ENCODE data around the gene FAM168A.
"Not testable (repeated sequence)": the region's sequence is repeated elsewhere in the genome, so short reads cannot be mapped to it uniquely, and the experiment has no call there.

FAM168A gene

DNA sequence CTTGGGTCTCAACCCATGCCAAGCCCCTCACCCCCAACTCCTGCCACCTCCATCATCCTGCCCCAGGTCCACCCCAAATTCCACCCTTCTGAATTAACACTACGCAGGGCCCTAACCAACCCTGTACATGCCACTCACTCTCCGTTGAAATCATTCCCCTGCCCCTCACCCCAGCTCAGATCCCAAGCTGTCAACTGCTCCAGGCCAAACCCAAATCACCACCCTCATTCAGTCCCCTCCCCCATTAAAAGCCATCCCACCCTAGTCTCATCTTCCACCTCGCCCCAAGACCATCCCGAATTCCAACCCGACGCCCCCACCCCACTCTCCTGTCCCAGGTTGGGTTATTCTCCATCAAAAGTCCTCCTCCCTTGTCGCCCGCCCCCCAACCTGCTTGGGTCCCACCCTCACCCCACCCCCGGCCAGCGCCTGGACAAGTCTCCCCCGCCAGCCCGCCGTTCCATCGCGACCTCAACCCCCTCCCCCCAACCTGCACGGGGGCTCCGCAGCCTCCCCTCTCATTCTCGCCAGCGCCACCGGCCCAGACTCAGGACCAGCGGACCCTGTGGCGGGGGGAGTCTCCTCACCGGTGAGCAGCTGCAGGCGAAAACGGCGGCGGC is 466 bp downstream of the FAM168A start:
- in situ Hi-C loops (cut with MboI; ENCODE audit: low sequenced_read_pairs), result no loop called here

DNA sequence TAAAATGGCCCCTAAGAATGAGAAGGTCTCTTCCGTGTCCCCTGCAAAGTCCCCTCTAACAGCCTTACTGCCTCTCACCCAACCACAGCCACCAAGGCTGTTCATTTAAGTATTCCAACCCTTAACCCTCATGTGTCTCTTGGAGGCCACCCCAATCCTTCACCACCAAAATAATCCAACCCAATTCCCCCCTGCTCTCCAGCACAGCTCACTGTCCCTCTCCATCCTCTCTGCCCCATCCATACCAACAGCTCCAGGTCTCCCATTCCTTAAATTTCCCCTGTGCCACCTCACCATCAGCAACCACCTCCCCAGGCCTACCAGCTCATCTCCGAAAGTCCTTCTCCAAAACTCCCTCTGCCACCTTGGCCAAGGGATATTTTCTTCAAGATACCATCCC is 1.4 kb downstream of the FAM168A start:
- in situ Hi-C loops (cut with MboI; ENCODE audit: low sequenced_read_pairs), result no loop called here

DNA sequence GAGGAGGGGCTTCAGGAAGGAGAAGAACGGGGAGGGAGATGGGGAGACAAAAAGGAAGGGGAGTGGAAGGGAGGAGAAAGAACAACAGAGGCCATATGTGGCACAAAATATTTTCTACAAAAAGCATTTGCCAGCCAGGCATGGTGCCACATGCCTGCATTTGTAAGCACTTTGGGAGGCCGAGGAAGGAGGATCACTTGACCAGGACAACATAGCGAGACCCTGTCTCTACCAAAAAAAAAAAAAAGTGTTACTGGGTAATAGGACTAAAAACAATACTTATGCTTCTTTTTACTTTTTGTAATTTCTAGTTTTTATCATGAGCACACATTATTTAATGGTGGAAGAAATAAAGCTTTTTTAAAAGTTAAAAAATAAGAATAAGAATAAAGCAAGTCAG is 5.3 kb downstream of the FAM168A start:
- in situ Hi-C loops (cut with MboI; ENCODE audit: low sequenced_read_pairs), result no loop called here

DNA sequence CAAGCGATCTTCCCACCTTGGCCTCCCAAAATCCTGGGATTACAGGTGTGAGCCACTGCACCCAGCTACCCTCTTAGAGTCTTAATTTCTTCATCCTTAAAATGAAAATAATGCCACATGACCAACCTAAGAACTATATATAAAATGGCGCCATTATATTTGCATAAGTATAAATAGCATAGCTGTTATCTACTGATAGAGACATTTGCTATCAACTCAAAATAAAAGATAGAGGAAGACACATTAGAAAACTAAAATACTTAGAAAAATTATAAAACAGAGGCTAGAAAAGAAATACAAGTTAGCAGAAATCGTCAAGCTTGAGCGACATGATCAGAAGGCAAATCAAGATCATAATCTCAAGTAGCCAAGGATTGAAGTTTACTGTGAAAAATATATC is 6.2 kb downstream of the FAM168A start:
- in situ Hi-C loops (cut with MboI; ENCODE audit: low sequenced_read_pairs), result no loop called here

DNA sequence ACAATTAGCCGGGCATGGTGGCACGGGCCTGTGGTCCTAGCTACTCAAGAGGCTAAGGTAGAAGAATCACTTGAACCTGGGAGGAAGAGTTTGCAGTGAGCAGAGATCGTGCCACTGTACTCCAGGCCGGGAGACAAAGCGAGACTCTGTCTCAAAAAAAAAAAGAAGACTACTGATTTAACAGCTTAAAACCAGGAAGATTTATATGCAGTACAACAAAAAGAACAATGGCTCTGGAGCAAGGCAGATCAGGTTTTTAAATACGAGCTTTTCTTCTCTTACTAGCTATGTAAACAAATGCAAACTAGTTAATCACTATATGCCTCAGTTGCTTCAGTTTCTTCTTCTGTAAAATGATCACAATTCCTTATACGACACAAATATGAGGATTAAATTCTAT is 6.9 kb downstream of the FAM168A start:
- in situ Hi-C loops (cut with MboI; ENCODE audit: low sequenced_read_pairs), result no loop called here

- in situ Hi-C loops (cut with MboI; ENCODE audit: low sequenced_read_pairs), result no loop called here
These were observed 11.1 kb downstream of the FAM168A start for GRCh38 chr11:73586791-73587190.

- in situ Hi-C loops (cut with MboI; ENCODE audit: low sequenced_read_pairs), result no loop called here
These were observed 11.9 kb downstream of the FAM168A start for GRCh38 chr11:73585834-73586575.

GRCh38 chr11:73584831-73585230 is 13.1 kb downstream of the FAM168A start:
- in situ Hi-C loops (cut with MboI; ENCODE audit: low sequenced_read_pairs), result no loop called here

- in situ Hi-C loops (cut with MboI; ENCODE audit: low sequenced_read_pairs), result no loop called here
These were observed 15.3 kb downstream of the FAM168A start for GRCh38 chr11:73582653-73583052.

DNA sequence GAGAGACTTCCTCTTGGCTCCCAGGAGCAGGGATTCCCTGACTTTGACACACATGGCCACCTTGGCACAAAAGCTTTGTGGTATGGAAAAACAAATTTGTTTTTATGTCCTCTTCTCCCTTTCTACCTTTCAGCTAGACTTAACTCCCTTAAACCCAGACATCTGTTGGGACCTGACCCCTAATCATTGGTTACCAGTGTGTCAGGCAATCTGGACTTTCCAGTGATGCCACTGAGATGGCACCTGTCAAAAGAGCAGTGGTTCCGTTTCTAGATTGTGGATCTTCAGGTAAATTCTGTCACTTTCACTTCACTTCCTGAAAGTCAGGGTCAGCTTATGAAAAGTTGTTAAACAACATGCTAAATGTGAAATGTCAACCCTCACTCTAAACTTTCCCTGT is 17.2 kb downstream of the FAM168A start:
- in situ Hi-C loops (cut with MboI; ENCODE audit: low sequenced_read_pairs), result not testable (repeated sequence)

DNA sequence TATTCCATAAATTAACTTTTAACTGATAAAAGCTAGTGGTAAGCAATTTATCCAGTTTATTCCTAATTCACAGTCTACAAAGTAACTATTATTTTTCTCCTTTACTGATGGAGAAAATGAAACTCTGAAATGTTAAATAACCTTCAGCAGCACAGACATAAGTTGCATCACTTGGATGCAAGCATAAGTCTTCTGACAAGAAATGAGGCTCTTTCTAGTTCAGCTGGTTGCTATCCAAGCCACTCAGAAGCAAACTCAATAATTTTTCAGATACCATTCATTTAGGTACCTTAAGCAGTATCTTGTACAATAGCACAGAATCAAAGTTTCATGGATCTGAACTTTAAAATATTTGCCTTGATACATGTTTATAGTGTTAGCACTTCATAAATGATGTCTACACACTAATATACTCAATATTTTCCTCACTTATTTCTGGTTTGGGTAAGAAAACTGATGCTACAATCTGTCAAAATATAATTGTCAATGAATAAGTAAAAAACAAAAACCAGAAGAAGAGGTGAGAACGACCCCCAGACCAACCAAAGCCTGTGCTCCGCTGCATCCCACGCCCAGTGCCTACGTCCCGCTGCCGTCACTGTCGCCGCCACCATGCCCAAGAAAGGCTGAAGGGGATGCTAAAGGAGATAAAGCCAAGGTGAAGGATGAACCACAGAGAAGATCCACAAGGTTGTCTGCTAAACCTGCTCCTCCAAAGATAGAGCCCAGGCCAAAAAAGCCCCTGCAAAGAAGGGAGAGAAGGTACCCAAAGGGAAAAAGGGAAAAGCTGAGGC is 18.1 kb downstream of the FAM168A start:
- in situ Hi-C loops (cut with MboI; ENCODE audit: low sequenced_read_pairs), result no loop called here

GRCh38 chr11:73578592-73579185 is 19.2 kb downstream of the FAM168A start:
- in situ Hi-C loops (cut with MboI; ENCODE audit: low sequenced_read_pairs), result no loop called here

DNA sequence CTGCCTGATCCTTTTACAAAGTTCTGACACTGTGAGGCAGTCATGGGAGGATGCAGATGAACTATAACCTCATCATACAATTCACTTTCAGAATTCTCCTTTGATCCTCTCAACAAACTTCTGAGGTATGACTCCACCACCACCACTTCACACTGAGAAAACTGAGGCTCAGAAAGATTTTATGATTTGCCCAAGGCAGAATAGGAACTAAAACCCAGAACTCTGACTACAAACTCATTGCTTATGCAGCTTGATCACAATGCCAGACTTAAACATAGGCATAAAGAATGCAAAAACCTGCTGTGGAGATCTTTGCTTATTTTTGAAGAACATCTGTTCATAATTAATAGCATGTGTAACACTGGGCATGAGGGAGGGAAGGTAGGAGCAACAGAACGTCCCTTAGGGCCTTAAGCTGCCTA is 20.4 kb downstream of the FAM168A start:
- in situ Hi-C loops (cut with MboI; ENCODE audit: low sequenced_read_pairs), result no loop called here

DNA sequence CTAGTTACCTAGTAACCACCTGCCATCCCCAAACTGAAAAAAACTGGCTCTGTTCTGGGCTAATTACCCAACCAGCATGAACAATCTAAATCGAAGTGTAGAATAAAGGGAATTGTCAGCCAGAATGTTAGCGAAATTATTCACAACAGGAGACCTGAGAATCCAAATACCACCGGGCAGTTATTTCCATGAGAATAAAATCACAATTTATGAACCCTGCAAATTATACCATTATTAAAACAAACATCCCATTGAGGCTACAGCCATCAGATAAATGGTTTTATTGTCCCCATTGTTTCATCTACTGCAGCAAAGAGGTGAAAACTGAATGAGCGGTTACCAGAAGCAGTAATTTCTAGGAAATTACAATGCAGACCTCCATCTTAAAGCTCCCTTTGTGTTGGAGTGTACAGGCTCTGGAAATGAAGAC is 21.7 kb downstream of the FAM168A start:
- in situ Hi-C loops (cut with MboI; ENCODE audit: low sequenced_read_pairs), result no loop called here

GRCh38 chr11:73571982-73572381 is 25.9 kb downstream of the FAM168A start:
- in situ Hi-C loops (cut with MboI; ENCODE audit: low sequenced_read_pairs), result not testable (repeated sequence)

DNA sequence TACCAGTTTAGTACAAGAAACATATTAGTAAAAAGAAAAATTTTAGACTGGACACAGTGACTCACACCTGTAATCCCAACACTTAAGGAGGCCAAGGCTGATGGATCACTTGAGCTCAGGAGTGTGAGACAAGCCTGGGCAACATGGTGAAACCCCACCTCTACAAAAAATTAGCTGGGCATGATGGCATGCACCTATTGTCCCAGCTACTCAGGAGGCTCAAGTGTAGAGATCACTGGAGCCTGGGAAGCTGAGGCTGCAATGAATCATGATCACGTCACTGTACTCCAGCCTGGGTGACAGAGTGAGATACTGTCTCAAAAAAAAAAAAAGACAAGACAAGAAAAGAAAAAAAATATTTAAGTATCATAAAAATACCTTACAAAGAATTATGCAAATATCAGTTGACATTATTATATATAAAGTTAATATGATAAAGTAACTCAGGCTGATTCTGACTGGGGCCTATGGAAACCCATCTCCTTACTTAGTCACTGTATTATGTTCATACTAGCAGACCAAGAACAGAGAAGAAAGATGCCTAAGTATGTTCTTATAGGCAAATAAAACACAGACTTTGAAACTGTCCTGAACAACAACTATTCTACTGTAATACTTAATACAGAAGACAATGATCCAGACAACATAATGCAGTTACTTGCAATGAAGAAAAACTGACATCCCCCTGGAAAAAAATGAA is 27.3 kb downstream of the FAM168A start:
- in situ Hi-C loops (cut with MboI; ENCODE audit: low sequenced_read_pairs), result no loop called here

GRCh38 chr11:73566977-73567755 is 30.7 kb downstream of the FAM168A start:
- in situ Hi-C loops (cut with MboI; ENCODE audit: low sequenced_read_pairs), result no loop called here

DNA sequence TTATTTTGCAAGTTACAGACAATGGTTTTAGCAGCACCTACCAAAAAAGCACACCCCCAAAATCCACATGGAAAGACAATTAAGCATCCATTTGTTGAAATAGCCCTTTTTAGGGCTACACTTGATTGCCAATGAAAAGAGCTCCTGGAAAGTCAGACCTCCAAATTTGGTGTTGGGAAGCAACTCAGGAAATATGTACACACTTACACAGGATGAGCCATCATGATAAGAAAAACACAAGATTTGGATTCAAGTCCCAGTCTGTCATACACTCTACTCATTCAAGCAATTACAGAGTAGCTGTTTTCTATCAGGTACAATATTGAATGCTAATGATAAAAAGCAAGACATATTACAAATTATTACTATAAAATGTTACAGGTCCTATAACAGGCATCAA is 31.5 kb downstream of the FAM168A start:
- in situ Hi-C loops (cut with MboI; ENCODE audit: low sequenced_read_pairs), result no loop called here

DNA sequence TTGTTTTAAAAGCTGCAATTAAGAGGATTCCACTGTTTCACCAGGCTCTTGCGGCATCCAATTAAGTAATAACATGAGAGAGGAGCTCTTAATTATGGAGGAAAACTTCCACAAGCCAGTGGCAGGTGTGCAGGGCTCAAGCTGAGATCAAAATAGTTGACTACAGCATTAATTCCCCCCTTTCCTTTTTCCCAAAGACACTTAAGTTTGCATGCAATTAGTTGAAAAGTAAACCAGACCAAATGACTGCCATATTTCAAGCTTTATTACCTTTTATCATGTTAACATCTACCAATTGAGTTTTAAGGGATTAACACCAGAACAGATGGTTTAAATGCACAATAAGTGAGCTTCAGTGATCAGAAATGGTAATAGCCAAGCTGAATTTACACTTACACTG is 32.1 kb downstream of the FAM168A start:
- in situ Hi-C loops (cut with MboI; ENCODE audit: low sequenced_read_pairs), result no loop called here

GRCh38 chr11:73564903-73565302 is 33.0 kb downstream of the FAM168A start:
- in situ Hi-C loops (cut with MboI; ENCODE audit: low sequenced_read_pairs), result no loop called here

Data from HL-60/S4 treated with retinoic acid at 250 ng/mL for 4 days and 3 days (cell line).